CD4-positive, alpha-beta T cell treated with Interferon alpha-2 for 1 hour (primary cell): ENCODE measurements around the gene SH2D3C.

Experiments used
- DNase-seq, 2 donors: peaks; one replicate each; pipeline ENCODE4 v3.0.0-alpha.2; 2020 to 2022

SH2D3C gene

GRCh38 chr9:127735530-127736185 lies 42.8 kb downstream of the SH2D3C start:
- DNase-seq: no peak

- peak; percentile 98 to 99 for DNase-seq
Observed at GRCh38 chr9:127734747-127735529, 43.5 kb downstream of the SH2D3C start, which contains the start of gene TOR2A. TSS of gene TOR2A (minus strand) at chr9:127735294. CDS start at chr9:127735270, 24 bp downstream.

GRCh38 chr9:127734247-127734746 lies 44.2 kb downstream of the SH2D3C start:
- no peak for DNase-seq

DNA sequence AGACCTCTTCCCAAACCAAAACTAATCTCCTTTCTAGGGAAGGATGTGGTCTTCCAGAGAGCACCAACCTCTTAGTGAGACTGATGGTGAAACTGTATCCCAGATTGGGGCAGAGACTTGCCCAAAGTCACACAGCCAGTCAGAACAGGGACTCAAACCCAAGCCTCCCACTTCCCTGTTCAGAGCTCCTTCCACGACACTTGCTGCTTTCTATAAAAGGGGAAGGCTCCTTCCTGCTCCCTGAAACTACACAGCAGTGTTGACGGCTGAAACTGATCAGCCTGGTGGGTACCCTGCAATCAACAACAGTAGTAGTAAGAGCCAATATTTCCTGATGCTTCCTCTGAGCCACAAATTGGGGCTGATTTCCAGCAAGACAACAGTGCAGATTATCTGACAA lies 44.9 kb downstream of the SH2D3C start:
- DNase-seq: no peak

DNA sequence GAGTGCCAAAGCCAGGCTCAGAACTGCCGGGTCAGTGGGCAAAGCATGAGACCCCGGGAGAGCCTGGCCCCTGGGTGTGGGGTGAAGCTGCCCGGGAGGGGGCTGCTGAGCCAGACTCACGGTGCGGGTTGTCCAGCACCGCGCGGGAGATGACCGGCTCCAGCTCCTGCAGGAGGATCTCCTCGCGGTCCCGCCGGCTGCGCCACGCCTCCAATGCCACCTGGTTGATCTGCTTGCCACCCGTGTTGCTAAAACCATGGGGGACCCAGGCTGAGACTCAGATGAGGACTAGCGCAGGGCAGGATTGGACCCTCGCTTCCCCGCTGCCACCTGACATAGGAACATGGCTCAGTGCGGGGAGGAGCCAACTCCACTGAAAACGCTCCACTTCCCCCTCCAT lies 46.0 kb downstream of the SH2D3C start:
- no peak for DNase-seq

GRCh38 chr9:127731938-127732337 lies 46.5 kb downstream of the SH2D3C start:
- DNase-seq: no peak

GRCh38 chr9:127730799-127731410 lies 47.6 kb downstream of the SH2D3C start:
- no peak for DNase-seq

DNA sequence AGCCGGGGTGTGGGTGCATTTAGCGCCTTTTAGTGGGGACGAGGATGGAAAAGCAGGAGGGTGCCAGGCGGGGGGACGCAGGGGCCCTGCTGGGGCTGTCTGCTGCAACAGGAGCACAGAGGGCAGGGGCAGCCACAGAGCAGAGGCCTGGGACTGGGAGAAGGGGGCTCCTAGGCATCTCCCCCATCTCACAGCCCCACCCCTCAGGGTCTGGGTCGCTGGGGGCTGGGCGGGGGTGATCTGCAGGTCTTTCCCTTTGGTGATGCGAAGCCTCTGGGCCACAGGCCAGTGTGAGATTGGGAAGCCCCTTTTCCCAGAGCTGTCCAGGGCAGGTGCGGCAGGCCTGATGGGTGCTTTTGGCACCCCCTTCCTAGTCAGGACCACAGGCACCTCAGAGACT lies 48.2 kb downstream of the SH2D3C start:
- DNase-seq: no peak

- no peak for DNase-seq
Observed at GRCh38 chr9:127729522-127730256, 48.8 kb downstream of the SH2D3C start.

DNA sequence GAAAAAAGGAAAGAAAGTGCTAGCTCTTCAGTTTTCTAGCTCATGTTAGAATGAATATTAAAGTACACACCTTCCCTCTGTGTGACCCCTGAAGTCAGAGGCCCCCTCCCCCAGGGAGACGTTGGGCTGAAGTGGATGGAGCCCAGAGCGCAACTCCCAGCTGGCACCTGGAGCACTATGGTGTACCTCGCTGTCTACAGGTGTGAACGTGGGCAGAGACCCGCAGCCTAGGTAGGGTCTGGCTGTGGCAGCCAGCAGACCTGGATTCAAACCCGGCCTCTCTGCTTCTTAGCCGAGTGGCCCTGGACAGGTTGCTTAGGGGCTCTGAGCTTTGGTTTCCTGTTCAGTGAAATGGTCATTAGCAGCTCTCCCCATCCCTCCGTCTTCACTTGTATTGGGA lies 49.7 kb downstream of the SH2D3C start:
- no peak for DNase-seq

DNA sequence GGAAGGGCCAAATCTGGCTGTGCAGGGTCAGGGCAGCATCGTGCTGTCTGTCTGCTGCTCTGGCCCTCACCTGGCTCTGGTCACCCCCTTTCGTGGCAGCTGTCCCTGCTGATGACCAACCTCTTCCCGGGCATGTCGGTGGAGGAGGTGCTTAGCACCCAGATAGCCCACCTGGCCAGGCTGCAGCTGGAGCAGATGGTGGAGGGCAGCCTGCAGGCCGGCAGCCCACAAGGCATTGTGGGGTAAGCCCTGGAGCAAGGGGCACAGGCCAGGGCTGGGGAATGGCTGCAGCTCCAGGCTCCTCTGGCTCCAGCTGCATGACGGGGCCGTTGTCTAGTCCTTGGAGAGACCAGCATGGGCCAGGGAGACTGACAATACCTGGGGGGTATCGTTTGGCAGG lies 51.6 kb downstream of the SH2D3C start:
- DNase-seq: no peak

- DNase-seq: no peak
Observed at GRCh38 chr9:127724012-127724411, 54.5 kb downstream of the SH2D3C start.

DNA sequence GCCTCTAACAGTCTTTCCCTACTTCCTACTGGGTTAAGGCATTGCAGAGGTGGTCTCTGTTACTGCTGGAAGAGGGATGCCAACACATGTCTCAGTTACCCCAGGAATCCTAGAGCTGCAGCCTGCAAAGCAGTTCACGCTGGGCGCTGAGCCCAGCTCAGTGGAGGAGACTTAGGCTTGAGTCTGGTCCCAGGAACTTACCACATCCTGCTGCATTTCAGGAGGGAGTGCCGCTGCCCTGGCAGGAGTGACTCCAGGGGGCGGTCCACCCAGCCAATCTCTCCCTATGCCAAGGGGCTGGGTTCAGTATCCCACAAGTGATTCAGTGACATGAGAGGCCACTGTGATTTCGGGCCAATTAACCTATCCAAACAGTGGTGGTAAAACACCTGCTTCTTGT lies 55.0 kb downstream of the SH2D3C start:
- DNase-seq: no peak

- DNase-seq: no peak
Observed at GRCh38 chr9:127723013-127723412, 55.5 kb downstream of the SH2D3C start.

DNA sequence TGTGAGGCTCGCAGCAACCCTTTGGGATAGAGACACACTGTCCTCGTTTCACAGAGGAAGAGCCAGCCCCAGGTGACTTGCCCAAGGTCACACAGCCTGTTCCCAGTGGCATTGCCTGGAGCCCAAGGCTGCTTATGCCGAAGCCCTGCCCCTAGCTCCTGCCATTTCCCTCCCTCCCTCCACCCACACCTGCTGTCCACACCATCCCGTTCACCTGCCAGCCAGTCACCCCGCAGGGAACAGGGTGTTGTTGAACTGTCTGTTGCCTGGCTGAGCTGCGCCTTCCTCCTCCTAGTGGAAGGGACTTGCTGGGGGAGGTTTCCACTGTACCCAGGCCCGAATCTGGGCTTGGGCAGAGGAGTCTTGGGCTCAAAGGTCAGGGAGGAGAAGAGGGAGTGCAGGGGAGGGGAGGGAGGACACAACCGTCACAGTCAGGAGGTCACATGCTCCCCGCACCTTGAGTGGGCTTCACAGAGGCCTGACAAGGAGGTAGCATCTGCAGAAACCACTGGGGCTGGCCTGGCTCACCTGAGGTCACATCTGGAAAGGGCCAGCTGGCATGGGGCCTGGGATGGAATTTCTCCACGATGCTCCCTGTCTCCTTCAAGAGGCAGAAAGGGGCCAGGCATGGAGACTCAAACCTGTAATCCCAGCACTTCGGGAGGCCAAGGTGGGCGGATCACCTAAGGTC lies 56.3 kb downstream of the SH2D3C start:
- no peak for DNase-seq

GRCh38 chr9:127721391-127721821 lies 57.1 kb downstream of the SH2D3C start:
- peak in 1 of 2 donors; percentile 28 for DNase-seq

GRCh38 chr9:127720865-127721227 lies 57.6 kb downstream of the SH2D3C start:
- no peak for DNase-seq

DNA sequence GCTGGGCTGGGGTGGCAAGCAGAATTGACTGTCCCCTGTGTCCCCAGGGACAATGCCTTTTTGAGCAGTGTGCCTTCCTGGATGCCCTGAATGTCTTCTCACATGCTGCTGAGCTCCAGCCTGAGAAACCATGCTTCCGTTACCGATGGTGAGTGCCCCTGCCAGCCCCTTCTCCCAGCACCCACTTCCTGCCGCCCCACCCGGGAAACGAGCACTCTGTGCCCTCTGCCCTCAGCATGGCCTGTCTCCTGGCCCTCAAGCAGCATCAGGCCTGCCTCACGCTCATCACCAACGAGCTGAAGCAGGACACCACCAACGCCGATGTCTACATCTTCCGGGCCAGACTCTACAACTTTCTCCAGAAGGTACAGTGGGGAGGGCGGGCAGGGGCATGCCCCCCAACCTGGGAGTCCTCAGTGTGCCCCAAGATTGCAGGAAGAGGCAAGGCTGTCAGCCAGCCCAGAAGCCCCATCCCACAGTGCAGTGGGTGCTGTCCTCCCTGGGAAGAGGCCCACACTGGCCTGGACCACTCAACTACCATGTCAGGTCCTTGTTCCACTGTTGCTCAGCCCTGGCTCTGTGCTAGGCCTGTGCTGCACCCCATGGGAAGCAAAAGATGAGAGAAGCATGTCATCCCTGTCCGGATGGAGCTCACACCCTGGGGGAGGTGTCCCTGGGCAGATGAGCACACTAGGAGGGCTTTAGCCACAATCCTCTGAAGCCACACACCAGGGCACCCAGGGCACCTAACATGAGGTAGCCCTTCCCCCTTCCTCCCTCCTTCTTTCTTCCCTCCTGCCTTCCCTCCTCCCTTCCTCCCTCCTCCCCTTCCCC lies 58.2 kb downstream of the SH2D3C start:
- DNase-seq: peak in 1 of 2 donors; percentile 47

DNA sequence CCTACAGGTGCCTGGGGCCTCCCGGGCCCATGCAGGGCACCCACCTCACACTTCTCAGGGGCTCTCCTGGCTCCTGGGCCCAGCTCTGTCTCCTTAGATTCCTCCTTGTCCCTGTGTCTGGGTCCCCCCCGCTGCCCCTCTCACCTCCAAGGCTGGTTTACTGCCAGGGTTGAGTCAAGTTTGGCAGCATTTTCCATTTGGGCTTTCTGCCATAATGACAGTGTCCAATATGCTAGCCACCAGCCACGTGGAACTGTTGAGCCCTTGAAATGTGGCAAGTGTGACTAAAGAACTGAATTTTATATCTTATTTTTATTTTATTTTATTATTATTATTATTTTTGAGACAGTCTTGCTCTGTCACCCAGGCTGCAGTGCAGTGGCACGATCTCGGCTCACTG lies 60.7 kb downstream of the SH2D3C start:
- no peak for DNase-seq

- DNase-seq: no peak
Observed at GRCh38 chr9:127716412-127716811, 62.1 kb downstream of the SH2D3C start.
